Neuronal stem cell (in vitro differentiated cells): ENCODE results near the gene ARAP1.
A peak's percentile ranks its signal among the peaks of the same experiment; 100 is the strongest.

ENCODE experiments used
- DNase-seq: peaks from one replicate; pipeline ENCODE4 v3.0.0-alpha.2; 2013; ENCODE audit warnings: low spot score
- H2AFZ ChIP-seq: one replicate; pipeline ENCODE4 v1.6.1; 2013; ENCODE audit warnings: mild to moderate bottlenecking, low read length, inconsistent platforms
- H2AK5ac ChIP-seq: 2 replicates; pipeline ENCODE4 v1.6.1; 2013; ENCODE audit warnings: low read depth, mild to moderate bottlenecking, inconsistent platforms, low read length, moderate library complexity, mixed read lengths
- H2BK120ac ChIP-seq: 2 replicates; pipeline ENCODE4 v1.6.1; 2013; ENCODE audit warnings: low read depth, mild to moderate bottlenecking, inconsistent platforms, low read length, moderate library complexity, mixed read lengths
- H2BK12ac ChIP-seq: one replicate; pipeline ENCODE4 v1.6.1; 2013; ENCODE audit warnings: low read length, inconsistent platforms
- H2BK15ac ChIP-seq: 2 replicates; pipeline ENCODE4 v1.6.1; 2013; ENCODE audit warnings: mild to moderate bottlenecking, low read length, inconsistent platforms, mixed read lengths
- H2BK5ac ChIP-seq: one replicate; pipeline ENCODE4 v1.6.1; 2013; ENCODE audit warnings: inconsistent platforms, mild to moderate bottlenecking, low read length, moderate library complexity
- H3K14ac ChIP-seq: one replicate; pipeline ENCODE4 v1.6.1; 2013; ENCODE audit warnings: low read length, inconsistent platforms
- H3K18ac ChIP-seq: 2 replicates; pipeline ENCODE4 v1.6.1; 2013; ENCODE audit warnings: low read length, inconsistent platforms
- H3K23ac ChIP-seq: 2 replicates; pipeline ENCODE4 v1.6.1; 2013; ENCODE audit warnings: low read depth, mild to moderate bottlenecking, mixed read lengths, low read length, inconsistent platforms; ENCODE audit not compliant: poor library complexity
- H3K27ac ChIP-seq: replicated peaks from 3 replicates; pipeline ENCODE4 v1.5.1; 2013; ENCODE audit warnings: low read length, inconsistent platforms
- H3K27me3 ChIP-seq, 3 experiments: 2 replicates each; pipeline ENCODE4 v1.6.1; 2013; ENCODE audit warnings: low read length in 3 of 3, mild to moderate bottlenecking in 2 of 3, inconsistent platforms in 1 of 3, low read depth in 1 of 3, mixed read lengths in 1 of 3, moderate library complexity in 1 of 3; ENCODE audit not compliant: control insufficient read depth in 3 of 3, insufficient read depth in 3 of 3
- H3K36me3 ChIP-seq, 2 donors: replicated peaks in 1 of 2; 2 replicates each; pipeline ENCODE4 v1.6.1; 2013; ENCODE audit warnings: low read length in 2 of 2; ENCODE audit not compliant: control insufficient read depth in 2 of 2, insufficient read depth in 2 of 2
- H3K4ac ChIP-seq: 2 replicates; pipeline ENCODE4 v1.6.1; 2013; ENCODE audit warnings: inconsistent platforms, mild to moderate bottlenecking, low read length, moderate library complexity
- H3K4me1 ChIP-seq, 2 donors: 1 replicate in 1 of 2; 2 replicates in 1 of 2; pipeline ENCODE4 v1.6.1; 2013; ENCODE audit warnings: low read length in 2 of 2, low read depth in 1 of 2; ENCODE audit not compliant: control insufficient read depth in 2 of 2, insufficient read depth in 1 of 2
- H3K4me2 ChIP-seq: one replicate; pipeline ENCODE4 v1.6.1; 2013; ENCODE audit warnings: mild to moderate bottlenecking, low read length, inconsistent platforms; ENCODE audit not compliant: insufficient read depth, poor library complexity, severe bottlenecking
- H3K4me3 ChIP-seq, 2 donors: 2 replicates each; pipeline ENCODE4 v1.5.1; 2013; ENCODE audit warnings: low read length in 2 of 2, mild to moderate bottlenecking in 2 of 2, inconsistent platforms in 1 of 2, moderate library complexity in 1 of 2
- H3K79me1 ChIP-seq: one replicate; pipeline ENCODE4 v1.6.1; 2013; ENCODE audit warnings: low read depth, mild to moderate bottlenecking, inconsistent platforms, low read length, moderate library complexity
- H3K9ac ChIP-seq: one replicate; pipeline ENCODE4 v1.6.1; 2013; ENCODE audit warnings: mild to moderate bottlenecking, low read depth, low read length, inconsistent platforms; ENCODE audit not compliant: poor library complexity
- H3K9me3 ChIP-seq, 2 donors: replicated peaks in 1 of 2; 2 replicates each; pipeline versions ENCODE3 to v1.6.1; 2013; ENCODE audit warnings: low read length in 2 of 2, mild to moderate bottlenecking in 2 of 2, inconsistent platforms in 1 of 2, low read depth in 1 of 2, mixed read lengths in 1 of 2, moderate library complexity in 1 of 2; ENCODE audit not compliant: control insufficient read depth in 2 of 2, insufficient read depth in 1 of 2
- H4K8ac ChIP-seq: one replicate; pipeline ENCODE4 v1.6.1; 2013; ENCODE audit warnings: low read depth, mild to moderate bottlenecking, inconsistent platforms, low read length, moderate library complexity
- H4K91ac ChIP-seq: one replicate; pipeline ENCODE4 v1.6.1; 2013; ENCODE audit warnings: low read length, low read depth, mild to moderate bottlenecking, inconsistent platforms; ENCODE audit not compliant: poor library complexity
- whole genome bisulfite sequencing, 2 donors: extraction: QIAGEN DNeasy Blood & Tissue Kit; methylation state at CpG; one replicate each; pipeline ENCODE4 v1.1.7; 2013; ENCODE audit warnings: missing lambda C conversion rate in 2 of 2, mixed read lengths in 1 of 2; ENCODE audit not compliant: insufficient read length in 2 of 2, insufficient replicate concordance in 1 of 2; ENCODE audit errors: extremely low coverage in 2 of 2; 5-methylcytosine and 5-hydroxymethylcytosine counted together

The ARAP1 gene

DNA sequence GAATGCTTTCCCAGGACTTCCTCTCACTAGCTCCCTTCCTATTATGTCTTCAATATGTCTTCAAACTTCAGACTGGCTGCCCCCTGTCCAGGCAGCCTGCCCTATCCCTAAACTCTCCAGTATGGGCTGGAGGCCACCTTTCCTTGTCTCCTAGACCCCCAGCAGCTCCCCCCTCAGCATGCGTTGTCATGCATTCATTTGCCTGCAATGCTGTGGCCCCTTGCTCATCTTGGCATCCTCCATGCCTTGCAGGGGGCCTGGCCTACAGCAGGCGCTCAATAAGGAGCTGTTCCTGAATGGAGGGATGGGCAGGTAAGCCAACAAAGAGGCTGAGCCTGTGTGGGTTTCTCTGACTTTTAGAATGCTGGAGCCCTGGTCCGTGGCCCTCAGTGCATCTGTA is 16.4 kb upstream of the ARAP1 start:
- no CpG with 5 or more reads among the region's 3 CpGs for WGBS, 2 donors
- no peak overlapping the region for H4K91ac ChIP-seq
- H3K4me3 ChIP-seq = no peak overlapping the region
- no peak overlapping the region for H2AK5ac ChIP-seq
- H3K4ac ChIP-seq = no peak overlapping the region
- no peak overlapping the region for H3K4me2 ChIP-seq
- peak overlapping the region; percentile 75 for H3K14ac ChIP-seq
- H3K18ac ChIP-seq = peak overlapping the region; percentile 13
- H3K9me3 ChIP-seq = no peaks in the 10 kb centered on the region
- H2AFZ ChIP-seq = no peak overlapping the region
- H3K4me1 ChIP-seq = peaks cover 6 to 10% of the 10 kb centered on the region in 2 donors
- no peak for DNase-seq
- H3K23ac ChIP-seq = no peak overlapping the region
- H3K9ac ChIP-seq = no peak overlapping the region
- no peak overlapping the region for H2BK15ac ChIP-seq
- H3K27ac ChIP-seq = no peak overlapping the region
- H3K79me1 ChIP-seq = no peaks in the 10 kb centered on the region
- H2BK5ac ChIP-seq = no peak overlapping the region
- H3K27me3 ChIP-seq = no peaks in the 10 kb centered on the region
- H3K36me3 ChIP-seq = no peaks in the 10 kb centered on the region
- no peak overlapping the region for H2BK12ac ChIP-seq
- H2BK120ac ChIP-seq = no peak overlapping the region
- H4K8ac ChIP-seq = peak overlapping the region; percentile 68

- Histone ChIP-seq H2BK15ac (no peak overlapping the region), H2AK5ac (no peak overlapping the region), H3K27ac (no peak overlapping the region), H4K8ac (no peak overlapping the region), H3K4me2 (no peak overlapping the region), H3K4ac (no peak overlapping the region), H3K36me3 (no peaks in the 10 kb centered on the region), H3K9ac (no peak overlapping the region), H3K18ac (no peak overlapping the region), H3K79me1 (no peaks in the 10 kb centered on the region), H3K27me3 (no peaks in the 10 kb centered on the region), H2BK12ac (no peak overlapping the region), H2AFZ (no peak overlapping the region), H3K14ac (no peak overlapping the region), H4K91ac (no peak overlapping the region), H2BK120ac (no peak overlapping the region), H3K23ac (no peak overlapping the region), H3K4me3 (no peak overlapping the region), H3K4me1 (peaks cover 0 to 5% of the 10 kb centered on the region in 2 donors), H2BK5ac (no peak overlapping the region), H3K9me3 (no peaks in the 10 kb centered on the region)
- DNase-seq = no peak
- no CpG with 5 or more reads among the region's 4 CpGs for WGBS, 2 donors
Observed at GRCh38 chr11:72767203-72768062, 15.2 kb upstream of the ARAP1 start.

DNA sequence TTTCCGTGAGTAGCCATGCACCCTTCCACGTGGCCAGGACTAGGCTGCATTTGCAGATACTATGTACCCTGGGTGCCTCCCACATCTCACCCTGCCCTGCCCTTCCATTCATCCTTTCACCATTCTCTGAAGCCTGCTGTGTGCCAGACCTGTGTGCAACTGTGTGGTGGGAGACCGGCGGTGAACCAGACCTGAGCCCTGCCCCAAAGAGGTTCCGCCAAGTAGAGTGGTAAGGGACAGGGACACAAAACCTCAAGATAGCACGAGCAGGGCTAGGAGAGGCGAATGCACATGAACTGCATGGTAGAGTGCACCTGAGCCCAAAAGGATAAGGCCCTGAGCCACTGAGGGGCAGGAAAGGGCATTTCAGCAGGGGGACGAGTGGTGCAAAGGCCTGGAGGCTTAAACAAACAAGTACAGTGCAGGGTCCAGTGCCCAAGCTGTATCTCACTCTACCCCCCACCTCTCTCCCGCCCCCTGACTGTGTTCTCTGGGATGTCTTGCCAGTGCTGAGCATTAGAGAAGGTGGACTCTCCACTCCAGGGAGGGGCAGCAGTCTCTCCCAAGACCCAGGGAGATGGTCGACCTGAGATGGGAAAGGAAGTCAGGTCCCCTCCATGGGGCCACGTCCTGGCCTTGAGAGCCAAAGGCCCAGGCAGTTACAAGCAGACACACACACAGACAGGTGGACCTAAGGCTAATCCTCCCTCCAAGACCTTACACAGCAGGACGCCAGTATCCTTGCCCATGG is 14.1 kb upstream of the ARAP1 start:
- Histone ChIP-seq H2BK120ac (no peak overlapping the region), H2BK5ac (no peak overlapping the region), H3K14ac (peak overlapping the region; percentile 65), H3K27ac (no peak overlapping the region), H3K79me1 (no peaks in the 10 kb centered on the region), H2AFZ (no peak overlapping the region), H3K27me3 (no peaks in the 10 kb centered on the region), H2BK12ac (no peak overlapping the region), H3K9ac (peak overlapping the region; percentile 76), H3K9me3 (no peaks in the 10 kb centered on the region), H4K91ac (peak overlapping the region; percentile 24), H2BK15ac (no peak overlapping the region), H4K8ac (no peak overlapping the region), H3K23ac (no peak overlapping the region), H2AK5ac (no peak overlapping the region), H3K18ac (no peak overlapping the region), H3K4ac (no peak overlapping the region), H3K4me2 (no peak overlapping the region), H3K4me3 (peak overlapping the region in 1 of 2 donors; percentile 14), H3K36me3 (no peaks in the 10 kb centered on the region), H3K4me1 (peaks cover 0 to 4% of the 10 kb centered on the region in 2 donors)
- no CpG with 5 or more reads among the region's 12 CpGs for WGBS, 2 donors
- no peak for DNase-seq

DNA sequence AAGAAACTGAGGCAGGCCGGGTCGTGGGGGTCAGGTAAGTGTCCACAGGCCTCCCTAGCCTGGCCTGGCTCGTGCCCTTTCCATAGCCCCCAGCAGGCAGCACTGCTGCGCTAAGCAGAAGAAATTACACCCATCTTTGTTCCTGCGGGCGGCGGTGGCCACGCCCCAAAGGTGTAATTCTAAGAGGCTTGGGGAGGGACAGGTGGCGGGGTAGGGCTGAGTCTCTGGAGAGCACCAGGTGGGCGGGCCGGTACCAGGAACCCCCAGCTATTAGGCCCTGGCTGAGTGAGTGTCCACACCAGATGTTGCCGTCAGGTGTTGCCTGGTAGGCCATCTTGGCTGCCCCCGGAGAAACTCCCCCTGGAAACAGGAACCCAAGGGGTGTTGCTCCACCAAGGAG is 12.3 kb upstream of the ARAP1 start:
- Histone ChIP-seq H3K27ac (no peak overlapping the region), H3K79me1 (no peaks in the 10 kb centered on the region), H2BK120ac (no peak overlapping the region), H2BK15ac (peak overlapping the region; percentile 44), H3K9me3 (no peaks in the 10 kb centered on the region), H2BK5ac (peak overlapping the region; percentile 16), H3K4me1 (peaks cover 0 to 4% of the 10 kb centered on the region in 2 donors), H2AK5ac (peak overlapping the region; percentile 47), H3K4ac (no peak overlapping the region), H2AFZ (no peak overlapping the region), H3K23ac (no peak overlapping the region), H3K36me3 (no peaks in the 10 kb centered on the region), H3K27me3 (no peaks in the 10 kb centered on the region), H3K4me2 (no peak overlapping the region), H3K4me3 (no peak overlapping the region), H3K14ac (peak overlapping the region; percentile 2), H4K91ac (no peak overlapping the region), H3K18ac (no peak overlapping the region), H3K9ac (no peak overlapping the region), H2BK12ac (no peak overlapping the region), H4K8ac (no peak overlapping the region)
- WGBS, 2 donors = no CpG with 5 or more reads among the region's 13 CpGs
- DNase-seq = no peak
